K562 (cell line): ENCODE results near the gene GCSH. TPM values are rescaled to one million over a fixed set of nuclear protein-coding genes. Genes with fewer than 3 reads are reported as not detected.
A peak's percentile ranks its signal among the peaks of the same experiment; 100 is the strongest.

ENCODE experiments used
- ATAC-seq: fragments of 200-7000 bp; cut with Tn5 transposase; 3 replicates; pipeline ENCODE4 v1.9.1; 2020; ENCODE audit warnings: moderate library complexity
- BruUV-seq: library from RNA; stranded (reverse); fragments of 400-500 nt; replicated peaks from 2 replicates; lab custom pipeline; 2021; lab: Mats Ljungman, UMichigan
- CTCF ChIA-PET: fragments of 300-600 bp; formaldehyde crosslinking; extraction: SDS; loops from one replicate; lab custom pipeline; 2021; ENCODE audit warnings: low intra/inter-chr PET ratio; lab: Yijun Ruan, JAX
- POLR2A ChIA-PET: fragments of 300-600, 350-650 bp; sonication (Branson Sonifier 250); formaldehyde crosslinking; extraction: SDS; loops from one replicate; lab custom pipeline; 2021; ENCODE audit warnings: antibody characterized with exemption, inconsistent platforms; lab: Yijun Ruan, JAX
- DNase-seq, 4 experiments: peaks; one replicate each; pipeline versions ENCODE4 v3.0.0 to v3.0.0-alpha.2; 2011 to 2018; ENCODE audit warnings: low spot score in 3 of 4, mixed read lengths in 3 of 4; ENCODE audit errors: extremely low read depth in 1 of 4
- FAIRE-seq: peaks from 2 replicates; lab custom pipeline; 2011; peaks lifted over from hg19 to GRCh38; lab: Jason Lieb, UNC
- H2AFZ ChIP-seq: 2 replicates; pipeline ENCODE4 v1.6.0; 2011; ENCODE audit warnings: low read depth, low read length, control low read depth, inconsistent platforms
- H3K27ac ChIP-seq: fragments of 200-600 bp; 3 replicates; pipeline ENCODE4 v1.8.0; 2011; ENCODE audit warnings: low read depth, mild to moderate bottlenecking, control low read depth, inconsistent platforms, low read length, moderate library complexity, mixed read lengths; ENCODE audit errors: extremely low read depth
- H3K27me3 ChIP-seq, 2 experiments: fragments of 300-600 bp in 1 of 2; 2 replicates in 1 of 2; 3 replicates in 1 of 2; pipeline versions ENCODE4 v1.6.0 to v1.8.0; 2011; ENCODE audit warnings: inconsistent platforms in 2 of 2, low read length in 2 of 2, mild to moderate bottlenecking in 1 of 2, mixed read lengths in 1 of 2, moderate library complexity in 1 of 2; ENCODE audit not compliant: control insufficient read depth in 2 of 2, insufficient read depth in 2 of 2
- H3K36me3 ChIP-seq: fragments of 300-600 bp; 3 replicates; pipeline ENCODE4 v1.8.0; 2011; ENCODE audit warnings: mild to moderate bottlenecking, low read length, inconsistent platforms; ENCODE audit not compliant: control insufficient read depth, insufficient read depth
- H3K4me1 ChIP-seq, 2 experiments: fragments of 200-600 bp in 1 of 2; replicated peaks in 1 of 2; 2 replicates in 1 of 2; 3 replicates in 1 of 2; pipeline versions ENCODE4 v1.5.1 to v1.8.0; 2011; ENCODE audit warnings: inconsistent platforms in 2 of 2, low read length in 2 of 2, mild to moderate bottlenecking in 1 of 2, mixed read lengths in 1 of 2, moderate library complexity in 1 of 2; ENCODE audit not compliant: control insufficient read depth in 2 of 2, insufficient read depth in 2 of 2
- H3K4me2 ChIP-seq: 2 replicates; pipeline ENCODE4 v1.6.1; 2011; ENCODE audit warnings: low read length, control low read depth, inconsistent platforms, mixed read lengths; ENCODE audit not compliant: insufficient read depth
- H3K4me3 ChIP-seq: fragments of 200-600 bp; sonication (generic), shearing (Covaris generic); 2 replicates; pipeline ENCODE4 v1.5.1; 2016; ENCODE audit warnings: control low read depth, inconsistent platforms
- H3K79me2 ChIP-seq: fragments of 200-600 bp; 3 replicates; pipeline ENCODE4 v1.8.0; 2011; ENCODE audit warnings: low read length, inconsistent platforms; ENCODE audit not compliant: control insufficient read depth, insufficient read depth
- H3K9ac ChIP-seq, 2 experiments: 2 replicates each; pipeline versions ENCODE4 v1.6.0 to v1.6.1; 2011; ENCODE audit warnings: low read depth in 2 of 2, low read length in 2 of 2, control low read depth in 1 of 2, inconsistent platforms in 1 of 2, mild to moderate bottlenecking in 1 of 2, mixed read lengths in 1 of 2; ENCODE audit not compliant: insufficient read depth in 1 of 2
- H3K9me1 ChIP-seq: one replicate; pipeline ENCODE4 v1.6.0; 2011; ENCODE audit warnings: inconsistent platforms, mild to moderate bottlenecking, low read length, moderate library complexity; ENCODE audit not compliant: control insufficient read depth, insufficient read depth
- H3K9me3 ChIP-seq: replicated peaks from 2 replicates; pipeline ENCODE4 v1.5.1; 2011; ENCODE audit warnings: low read depth, low read length, inconsistent platforms; ENCODE audit not compliant: control insufficient read depth, insufficient read depth
- H4K20me1 ChIP-seq: replicated peaks from 2 replicates; pipeline ENCODE4 v1.6.1; 2011; ENCODE audit warnings: low read length, inconsistent platforms, mixed read lengths; ENCODE audit not compliant: control insufficient read depth, insufficient read depth
- AFF4 ChIP-seq: sonication (generic); formaldehyde crosslinking; IDR thresholded peaks from 2 replicates; pipeline ENCODE4 v1.8.0; 2023; ENCODE audit warnings: mild to moderate bottlenecking, missing genetic modification reagents
- HBP1 ChIP-seq: fragments of 450-650 bp; formaldehyde crosslinking; IDR thresholded peaks from 2 replicates; pipeline ENCODE4 v1.4.0; 2022; ENCODE audit warnings: missing genetic modification characterization
- WGBS: fragments of 100-300 bp; shearing (Covaris generic); methylation state at CpG from one replicate; pipeline ENCODE4 v1.1.6; 2016; ENCODE audit warnings: low coverage, mixed read lengths; ENCODE audit not compliant: insufficient coverage; ENCODE audit errors: missing lambda C conversion rate; 5-methylcytosine and 5-hydroxymethylcytosine counted together
- in situ Hi-C: fragments of 300-500 bp; cut with MboI; formaldehyde crosslinking; loops from 4 replicates; pipeline ENCODE4 v1.15.0; 2018; ENCODE audit warnings: inconsistent platforms, mixed read lengths
- intact Hi-C: fragments of 100-400 bp; cut with micrococcal nuclease; formaldehyde crosslinking; loops from 2 replicates; pipeline ENCODE4 v1.14.2; 2022
- polyA plus RNA-seq, 8 experiments: library from polyadenylated mRNA; depleted of rRNA in 4 of 8; stranded (reverse) in 5 of 8; unstranded in 3 of 8; fragments of >200 nt; fragmentation: Nextera tagmentation in 2 of 8; fragmentation: Illumina TruSeq in 1 of 8; extraction: Ambion mirVana in 2 of 8; extraction: Trizol in 1 of 8; gene quantifications; 2 replicates each; pipeline versions ENCODE4 v1.2.1 to v1.2.3, GENCODE V29; 2011 to 2014; ENCODE audit warnings: inconsistent platforms in 1 of 8, missing spikeins in 1 of 8
- total RNA-seq, 7 experiments: library from RNA; depleted of rRNA in 6 of 7; stranded (reverse); fragments of >200 nt in 6 of 7; fragmentation: Illumina TruSeq in 2 of 7; extraction: Trizol in 2 of 7; gene quantifications; 2 replicates each; pipeline versions ENCODE4 v1.2.1 to v1.2.3, GENCODE V29; 2011 to 2021; ENCODE audit warnings: low replicate concordance in 1 of 7
- TF ChIP-seq, protein P1 (sequence below): IDR thresholded peaks from 2 replicates; pipeline ENCODE4 v1.6.1; 2016; ENCODE audit warnings: missing genetic modification characterization, missing compliant biosample characterization

GCSH gene
- total and polyA plus RNA-seq, 9 of the 15 experiments (the other 6 are each of a cell fraction or from before 2014, with no cell fraction given), result 35.0 to 121 (median 89.0) TPM

GRCh38 chr16:81128726-81129524 is 32.7 kb upstream of the GCSH start:
- POLR2A ChIA-PET, result interaction anchor here (1.0 kb wide), 1 partner anchor 122 kb away, joined by 3 read pairs; the partner anchor contains the start of genes CENPN and CMC2
- FAIRE-seq, result no peak

More at GRCh38 chr16:81128726-81129524, 32.7 kb upstream of the GCSH start:
- 0 out of 2 replicates have a peak, but pooled peaks have one; percentile 16 for TF ChIP-seq HBP1 (CRISPR knock-in tag)
- TF ChIP-seq, protein P1, sequence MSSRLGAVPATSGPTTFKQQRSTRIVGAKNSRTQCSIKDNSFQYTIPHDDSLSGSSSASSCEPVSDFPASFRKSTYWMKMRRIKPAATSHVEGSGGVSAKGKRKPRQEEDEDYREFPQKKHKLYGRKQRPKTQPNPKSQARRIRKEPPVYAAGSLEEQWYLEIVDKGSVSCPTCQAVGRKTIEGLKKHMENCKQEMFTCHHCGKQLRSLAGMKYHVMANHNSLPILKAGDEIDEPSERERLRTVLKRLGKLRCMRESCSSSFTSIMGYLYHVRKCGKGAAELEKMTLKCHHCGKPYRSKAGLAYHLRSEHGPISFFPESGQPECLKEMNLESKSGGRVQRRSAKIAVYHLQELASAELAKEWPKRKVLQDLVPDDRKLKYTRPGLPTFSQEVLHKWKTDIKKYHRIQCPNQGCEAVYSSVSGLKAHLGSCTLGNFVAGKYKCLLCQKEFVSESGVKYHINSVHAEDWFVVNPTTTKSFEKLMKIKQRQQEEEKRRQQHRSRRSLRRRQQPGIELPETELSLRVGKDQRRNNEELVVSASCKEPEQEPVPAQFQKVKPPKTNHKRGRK (tag), result peak; percentile 60; the same call in 1 of the 2 replicates
- TF ChIP-seq AFF4 (CRISPR knock-in tag), result no peak
- Histone ChIP-seq H2AFZ (no peak overlapping the region), H3K36me3 (no peaks in the 10 kb centered on the region), H3K4me3 (no peak overlapping the region), H4K20me1 (peaks cover 6% of the 10 kb centered on the region; the same call in 1 of the 2 replicates), H3K9me1 (no peaks in the 10 kb centered on the region), H3K4me2 (no peak overlapping the region), H3K27ac (no peak overlapping the region), H3K79me2 (no peaks in the 10 kb centered on the region), H3K27me3 (peaks cover 53 to 72% of the 10 kb centered on the region in 2 experiments), H3K4me1 (peaks cover 0 to under 1% of the 10 kb centered on the region in 2 experiments; a peak in 1 of 5 replicates), H3K9ac (no peak overlapping the region), H3K9me3 (no peaks in the 10 kb centered on the region)
- WGBS, result 2% methylated on average over 16 of the region's 16 CpGs
- DNase-seq, result no peak
- CTCF ChIA-PET, result interaction anchor here (0.6 kb wide), 1 partner anchor 97 kb away, joined by 4 read pairs; no protein-coding TSS in a partner anchor
- ATAC-seq, result no peak
- intact Hi-C loops (no loop called here), in situ Hi-C loops (no loop called here)
- no TSS peak for BruUV-seq
